GM20000 (cell line): ENCODE results near the gene TUT7.
A peak's percentile ranks its signal among the peaks of the same experiment; 100 is the strongest.
"Not testable (repeated sequence)": the region's sequence is repeated elsewhere in the genome, so short reads cannot be mapped to it uniquely, and the experiment has no call there.

Experiments used
- DNase-seq: peaks from one replicate; pipeline ENCODE4 v3.0.0; 2012; ENCODE audit warnings: low spot score
- CTCF ChIP-seq: IDR thresholded peaks from 2 replicates; pipeline ENCODE4 v1.5.1; 2012; ENCODE audit warnings: mild to moderate bottlenecking, control low read depth; ENCODE audit errors: extremely low read depth, missing control alignments

Gene TUT7

DNA sequence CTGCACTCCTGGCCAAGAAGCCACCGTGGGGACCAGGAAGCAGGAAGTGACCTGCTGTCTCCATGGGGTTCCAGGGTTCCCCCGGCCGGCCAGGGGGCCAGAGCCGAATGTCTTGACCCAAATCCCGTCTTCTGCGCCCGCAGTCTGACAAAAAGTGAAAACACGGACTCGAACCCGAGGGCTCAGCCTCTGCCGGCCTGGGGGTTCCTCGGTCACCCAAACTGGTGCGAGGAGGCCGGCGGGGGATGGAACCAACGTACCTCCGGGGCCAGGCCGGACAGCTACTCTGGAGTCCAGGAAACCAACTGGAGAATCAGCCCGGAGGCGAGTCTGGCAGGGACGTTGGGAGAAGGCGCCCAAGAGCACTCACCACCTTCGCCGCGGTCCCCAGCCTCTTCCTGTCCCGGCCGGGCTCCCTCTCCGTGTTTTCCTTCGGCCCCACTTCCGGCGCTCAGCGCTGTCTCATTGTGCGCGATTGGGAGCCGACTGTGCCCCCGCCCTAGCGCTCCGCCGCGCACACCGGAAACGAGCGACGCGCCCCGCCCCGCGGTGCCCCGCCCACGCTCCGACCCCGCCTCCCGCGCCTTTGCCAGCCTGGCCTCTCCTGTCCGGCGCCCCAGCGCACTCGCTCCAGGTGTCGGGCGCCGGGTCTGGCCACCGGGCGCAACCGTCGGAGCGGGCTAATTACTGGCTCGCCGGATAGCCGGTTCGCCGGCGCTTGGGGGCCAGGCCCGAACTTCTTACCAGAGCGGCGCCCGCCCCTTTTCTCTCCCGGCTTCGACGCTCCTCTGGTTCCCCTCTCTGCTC is at the start of gene TUT7:
Gene TUT7, minus strand, starts transcription at position 400 of the 807 bp plus-strand sequence. CDS start 1,211 bp downstream, outside the sequence.
- TF ChIP-seq CTCF: no peak
- peak; percentile 95 for DNase-seq

- TF ChIP-seq CTCF: no peak
- no peak for DNase-seq
These were observed 48.4 kb upstream of the TUT7 start for GRCh38 chr9:86402591-86402990.

- TF ChIP-seq CTCF: no peak
- DNase-seq: no peak
These were observed 42.2 kb upstream of the TUT7 start for GRCh38 chr9:86396412-86396811.

DNA sequence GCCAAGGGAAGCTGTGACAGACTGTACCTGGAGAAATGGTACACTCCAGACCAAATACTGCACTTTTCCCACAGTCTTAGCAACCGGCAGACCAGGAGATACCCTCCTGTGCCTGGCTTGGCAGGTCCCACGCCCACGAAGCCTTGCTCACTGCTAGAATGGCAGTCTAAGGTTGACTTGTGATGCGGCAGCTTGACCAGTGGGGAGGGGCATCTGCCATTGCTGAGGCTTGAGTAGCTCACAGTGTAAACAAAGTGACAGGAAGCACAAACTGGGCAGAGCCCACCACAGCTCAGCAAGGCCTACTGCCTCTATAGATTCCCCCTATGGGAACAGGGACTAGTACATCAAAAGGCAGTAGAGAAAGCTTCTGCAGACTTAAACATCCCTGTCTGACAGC is 36.0 kb upstream of the TUT7 start:
- DNase-seq: not testable (repeated sequence)

- no peak for TF ChIP-seq CTCF
- DNase-seq: no peak
These were observed 35.4 kb upstream of the TUT7 start for GRCh38 chr9:86389628-86390027.

DNA sequence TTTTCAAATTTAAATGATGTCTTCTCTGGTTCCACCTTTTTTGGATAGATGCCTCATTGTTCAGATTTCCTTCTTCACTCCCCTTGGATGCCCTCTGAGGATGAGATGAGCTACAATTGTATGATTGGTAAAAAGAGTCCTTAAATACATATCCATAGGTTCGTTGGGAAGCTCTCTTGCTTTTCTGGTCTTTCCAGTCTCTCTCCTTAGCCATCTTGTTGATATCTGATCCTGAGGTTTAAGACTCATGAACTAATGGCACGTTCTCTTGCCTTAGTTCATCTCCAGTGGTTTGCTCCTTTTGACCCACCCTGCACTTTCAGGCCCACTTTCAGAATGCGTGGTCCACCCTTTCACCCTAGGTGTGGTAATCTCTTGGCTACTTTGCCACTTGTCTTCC is 33.2 kb upstream of the TUT7 start:
- TF ChIP-seq CTCF: no peak
- DNase-seq: no peak

DNA sequence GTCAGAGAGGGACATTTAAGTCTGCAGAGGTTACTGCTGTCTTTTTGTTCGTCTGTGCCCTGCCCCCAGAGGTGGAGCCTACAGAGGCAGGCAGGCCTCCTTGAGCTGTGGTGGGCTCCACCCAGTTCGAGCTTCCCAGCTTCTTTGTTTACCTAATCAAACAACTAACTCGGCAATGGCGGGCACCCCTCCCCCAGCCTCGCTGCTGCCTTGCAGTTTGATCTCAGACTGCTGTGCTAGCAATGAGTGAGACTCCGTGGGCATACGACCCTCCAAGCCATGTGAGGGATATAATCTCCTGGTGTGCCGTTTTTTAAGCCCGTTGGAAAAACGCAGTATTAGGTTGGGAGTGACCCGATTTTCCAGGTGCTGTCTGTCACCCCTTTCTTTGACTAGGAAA is 28.8 kb upstream of the TUT7 start:
- DNase-seq: not testable (repeated sequence)

- no peak for TF ChIP-seq CTCF
- no peak for DNase-seq
These were observed 21.8 kb upstream of the TUT7 start for GRCh38 chr9:86376016-86376415.
